Osteoblast (primary cell): Measurements from ENCODE around the gene PDE9A. TPM values are rescaled to one million over a fixed set of nuclear protein-coding genes. Genes with fewer than 3 reads are reported as not detected.

Experiments
- DNase-seq: peaks from one replicate; pipeline ENCODE4 v3.0.0; 2011; ENCODE audit warnings: low spot score, mixed read lengths; ENCODE audit not compliant: insufficient read length; ENCODE audit errors: missing footprints
- H2AFZ ChIP-seq: 2 replicates; pipeline ENCODE4 v1.6.0; 2011; ENCODE audit warnings: mild to moderate bottlenecking, low read length
- H3K27ac ChIP-seq: 2 replicates; pipeline ENCODE4 v1.5.1; 2011; ENCODE audit warnings: mild to moderate bottlenecking, low read depth, low read length, moderate library complexity
- H3K27me3 ChIP-seq: 2 replicates; pipeline ENCODE4 v1.6.0; 2012; ENCODE audit warnings: mild to moderate bottlenecking, control low read depth, inconsistent platforms, low read length, moderate library complexity; ENCODE audit not compliant: insufficient read depth
- H3K36me3 ChIP-seq: 2 replicates; pipeline ENCODE4 v1.5.1; 2011; ENCODE audit warnings: mild to moderate bottlenecking, low read length, control low read depth, moderate library complexity; ENCODE audit not compliant: insufficient read depth
- H3K4me1 ChIP-seq: 2 replicates; pipeline ENCODE4 v1.5.1; 2011; ENCODE audit warnings: mild to moderate bottlenecking, low read length, control low read depth, moderate library complexity; ENCODE audit not compliant: insufficient read depth
- H3K4me2 ChIP-seq: 2 replicates; pipeline ENCODE4 v1.6.0; 2011; ENCODE audit warnings: mild to moderate bottlenecking, low read length; ENCODE audit not compliant: insufficient read depth
- H3K4me3 ChIP-seq: fragments of 200-600 bp; sonication (generic); 3 replicates; pipeline ENCODE4 v1.5.1; 2012; ENCODE audit warnings: mild to moderate bottlenecking, low read length, inconsistent platforms; ENCODE audit not compliant: insufficient read depth
- H3K79me2 ChIP-seq: 2 replicates; pipeline ENCODE4 v1.6.0; 2012; ENCODE audit warnings: mild to moderate bottlenecking, low read length, control low read depth, inconsistent platforms; ENCODE audit not compliant: insufficient read depth
- H3K9me3 ChIP-seq: 2 replicates; pipeline ENCODE4 v1.5.1; 2011; ENCODE audit warnings: low read depth, low read length, control low read depth
- H4K20me1 ChIP-seq: 2 replicates; pipeline ENCODE4 v1.6.0; 2012; ENCODE audit warnings: mild to moderate bottlenecking, low read length, control low read depth; ENCODE audit not compliant: insufficient read depth
- CTCF ChIP-seq: IDR thresholded peaks from 2 replicates; pipeline ENCODE4 v1.5.1; 2011; ENCODE audit warnings: mild to moderate bottlenecking, low read depth, low read length, moderate library complexity; ENCODE audit errors: extremely low read depth
- total RNA-seq: library from RNA; depleted of rRNA; stranded (reverse); fragments of >200 nt; gene quantifications from 2 replicates; pipeline ENCODE4 v1.2.3, GENCODE V29; 2012

The PDE9A gene
- total RNA-seq, 1 donor: 0.36 TPM

GRCh38 chr21:42744520-42745445, 91.4 kb downstream of the PDE9A start:
- H2AFZ ChIP-seq: no peak overlapping the region

GRCh38 chr21:42745511-42746239, 92.3 kb downstream of the PDE9A start:
- no peak overlapping the region for H3K4me3 ChIP-seq
- no peak overlapping the region for H3K4me2 ChIP-seq
- TF ChIP-seq CTCF: no peak
- DNase-seq: peak; percentile 39
- H3K27ac ChIP-seq: no peak overlapping the region
- H3K4me1 ChIP-seq: no peaks in the 10 kb centered on the region
- no peaks in the 10 kb centered on the region for H4K20me1 ChIP-seq
- H2AFZ ChIP-seq: no peak overlapping the region
- H3K79me2 ChIP-seq: no peaks in the 10 kb centered on the region
- H3K9me3 ChIP-seq: no peaks in the 10 kb centered on the region
- peaks cover 15% of the 10 kb centered on the region for H3K27me3 ChIP-seq
- H3K36me3 ChIP-seq: no peaks in the 10 kb centered on the region

More at GRCh38 chr21:42744520-42745445, 91.4 kb downstream of the PDE9A start:
- Histone ChIP-seq H4K20me1 (no peaks in the 10 kb centered on the region), H3K27me3 (peaks cover 15% of the 10 kb centered on the region), H3K4me2 (no peak overlapping the region), H3K79me2 (no peaks in the 10 kb centered on the region), H3K27ac (no peak overlapping the region), H3K36me3 (no peaks in the 10 kb centered on the region), H3K4me1 (no peaks in the 10 kb centered on the region), H3K9me3 (no peaks in the 10 kb centered on the region), H3K4me3 (no peak overlapping the region)
- no peak for TF ChIP-seq CTCF
- peak; percentile 46 for DNase-seq

GRCh38 chr21:42746240-42746592, 92.8 kb downstream of the PDE9A start:
- Histone ChIP-seq H3K27ac (no peak overlapping the region), H3K36me3 (no peaks in the 10 kb centered on the region), H2AFZ (no peak overlapping the region), H3K4me3 (no peak overlapping the region), H3K4me1 (no peaks in the 10 kb centered on the region), H3K27me3 (peaks cover 11% of the 10 kb centered on the region), H4K20me1 (no peaks in the 10 kb centered on the region), H3K79me2 (no peaks in the 10 kb centered on the region), H3K9me3 (no peaks in the 10 kb centered on the region), H3K4me2 (no peak overlapping the region)
- no peak for TF ChIP-seq CTCF
- DNase-seq: peak; percentile 39
